Adrenal gland (tissue), 5 donors: ENCODE measurements around the gene MAEA.

Experiments used
- CTCF ChIP-seq, 6 experiments: fragments of 450-650 bp in 4 of 6; fragments of 200-600 bp in 2 of 6; sonication (generic) in 1 of 6; IDR thresholded peaks; 1 replicate in 5 of 6; 2 replicates in 1 of 6; pipeline versions ENCODE4 v1.5.1 to v1.8.0; 2016 to 2021; ENCODE audit warnings: antibody characterized with exemption in 6 of 6, mild to moderate bottlenecking in 2 of 6, moderate library complexity in 1 of 6
- POLR2A ChIP-seq, 2 donors: fragments of 450-650 bp; IDR thresholded peaks; one replicate each; pipeline ENCODE4 v1.6.1; 2017; ENCODE audit warnings: antibody characterized with exemption in 2 of 2, mild to moderate bottlenecking in 2 of 2, moderate library complexity in 1 of 2
- donor health status: DM: no; HTN: no; CAD: no.

- TF ChIP-seq CTCF (IDR thresholded peaks at IDR 0.05): no peak
- no peak for TF ChIP-seq POLR2A (IDR thresholded peaks at IDR 0.05)
These were observed 75.8 kb downstream of the MAEA start for GRCh38 chr4:1365271-1366178.
